ENCODE results near the gene PPP1R9A. TPM values are rescaled to one million over a fixed set of nuclear protein-coding genes. Genes with fewer than 3 reads are reported as not detected.

Gene PPP1R9A
- polyA plus RNA-seq, 1 donor (not counting 4 experiments of a cell fraction or from before 2014, with no cell fraction given), result 0.01 TPM

GRCh38 chr7:95320651-95321050 lies 413.3 kb downstream of the PPP1R9A start:
- Histone ChIP-seq H3K4me1 (ENCODE audit: control insufficient read depth, extremely low read depth, insufficient read depth, low read length) (no peaks in the 10 kb centered on the region), H3K4me3 (ENCODE audit: control insufficient read depth in 2 of 3, extremely low read depth in 1 of 3, insufficient read depth in 2 of 3, low read depth in 1 of 3, low read length in 3 of 3) (no peak overlapping the region), H3K79me2 (ENCODE audit: control insufficient read depth, insufficient read depth, low read length) (no peaks in the 10 kb centered on the region), H2AFZ (ENCODE audit: control insufficient read depth, low read length) (no peak overlapping the region), H3K4me2 (ENCODE audit: control insufficient read depth, extremely low read depth, insufficient read depth, low read depth, low read length) (no peak overlapping the region), H4K20me1 (ENCODE audit: control insufficient read depth, extremely low read depth, insufficient read depth, low read length) (no peaks in the 10 kb centered on the region), H3K27ac (ENCODE audit: control insufficient read depth, insufficient read depth, low read length) (no peak overlapping the region), H3K27me3 (ENCODE audit: control insufficient read depth, extremely low read depth, insufficient read depth, low read length) (peaks cover 12% of the 10 kb centered on the region), H3K36me3 (ENCODE audit: control insufficient read depth in 2 of 2, extremely low read depth in 1 of 2, insufficient read depth in 2 of 2, low read length in 2 of 2) (no peaks in the 10 kb centered on the region), H3K9ac (ENCODE audit: control insufficient read depth, extremely low read depth, insufficient read depth, low read length) (no peak overlapping the region), H3K9me1 (ENCODE audit: control insufficient read depth, extremely low read depth, insufficient read depth, low read length) (no peaks in the 10 kb centered on the region), H3K9me3 (ENCODE audit: control insufficient read depth, low read depth, low read length) (no peaks in the 10 kb centered on the region)
- DNase-seq (ENCODE audit: low read depth, low spot score), result no peak
- no peak for FAIRE-seq
- dilution Hi-C loops (cut with MboI; ENCODE audit: extremely low pct_ligation_motif_present, low sequenced_read_pairs), result no loop called here
- no peak for TF ChIP-seq CTCF (optimal IDR thresholded peaks at IDR 0.05 in 1 of 3, IDR thresholded peaks at IDR 0.05 in 1 of 3, conservative IDR thresholded peaks at IDR 0.05 in 1 of 3; ENCODE audit: extremely low read depth in 1 of 3, insufficient read depth in 2 of 3, low read length in 3 of 3)
- TF ChIP-seq EZH2 (IDR thresholded peaks at IDR 0.05; ENCODE audit: low read length), result no peak

GRCh38 chr7:95321720-95322119 lies 414.3 kb downstream of the PPP1R9A start:
- H3K27me3 ChIP-seq (ENCODE audit: control insufficient read depth, extremely low read depth, insufficient read depth, low read length), result peaks cover 12% of the 10 kb centered on the region
- no peak overlapping the region for H3K4me2 ChIP-seq (ENCODE audit: control insufficient read depth, extremely low read depth, insufficient read depth, low read depth, low read length)
- FAIRE-seq, result no peak
- no peak for DNase-seq (ENCODE audit: low read depth, low spot score)
- H3K27ac ChIP-seq (ENCODE audit: control insufficient read depth, insufficient read depth, low read length), result no peak overlapping the region
- H3K36me3 ChIP-seq (ENCODE audit: control insufficient read depth in 2 of 2, extremely low read depth in 1 of 2, insufficient read depth in 2 of 2, low read length in 2 of 2), result no peaks in the 10 kb centered on the region
- H3K9ac ChIP-seq (ENCODE audit: control insufficient read depth, extremely low read depth, insufficient read depth, low read length), result no peak overlapping the region
- H4K20me1 ChIP-seq (ENCODE audit: control insufficient read depth, extremely low read depth, insufficient read depth, low read length), result no peaks in the 10 kb centered on the region
- H3K4me1 ChIP-seq (ENCODE audit: control insufficient read depth, extremely low read depth, insufficient read depth, low read length), result no peaks in the 10 kb centered on the region
- H2AFZ ChIP-seq (ENCODE audit: control insufficient read depth, low read length), result no peak overlapping the region
- no peaks in the 10 kb centered on the region for H3K79me2 ChIP-seq (ENCODE audit: control insufficient read depth, insufficient read depth, low read length)
- H3K9me1 ChIP-seq (ENCODE audit: control insufficient read depth, extremely low read depth, insufficient read depth, low read length), result no peaks in the 10 kb centered on the region
- dilution Hi-C loops (cut with MboI; ENCODE audit: extremely low pct_ligation_motif_present, low sequenced_read_pairs), result no loop called here
- no peak for TF ChIP-seq EZH2 (IDR thresholded peaks at IDR 0.05; ENCODE audit: low read length)
- no peak for TF ChIP-seq CTCF (optimal IDR thresholded peaks at IDR 0.05 in 1 of 3, IDR thresholded peaks at IDR 0.05 in 1 of 3, conservative IDR thresholded peaks at IDR 0.05 in 1 of 3; ENCODE audit: extremely low read depth in 1 of 3, insufficient read depth in 2 of 3, low read length in 3 of 3)
- H3K9me3 ChIP-seq (ENCODE audit: control insufficient read depth, low read depth, low read length), result no peaks in the 10 kb centered on the region
- H3K4me3 ChIP-seq (ENCODE audit: control insufficient read depth in 2 of 3, extremely low read depth in 1 of 3, insufficient read depth in 2 of 3, low read depth in 1 of 3, low read length in 3 of 3), result no peak overlapping the region

All from keratinocyte (primary cell).